ENCODE data around the gene ERAL1.
"Not testable (repeated sequence)": the region's sequence is repeated elsewhere in the genome, so short reads cannot be mapped to it uniquely, and the experiment has no call there.

The ERAL1 gene

GRCh38 chr17:28854457-28855335 is at the start of gene ERAL1:
ERAL1 (plus strand) TSS chr17:28855016; CDS start chr17:28855035, 19 bp downstream.
- H3K9me3 Mint-ChIP-seq, result no peaks in the 10 kb centered on the region
- H3K27ac Mint-ChIP-seq, result peak within 1 kb of the TSS; percentile 97
- H3K36me3 Mint-ChIP-seq, result peaks cover 8% of the 10 kb centered on the region
- peaks cover 25% of the 10 kb centered on the region for H3K4me1 Mint-ChIP-seq
- no peaks in the 10 kb centered on the region for H3K27me3 Mint-ChIP-seq
- H3K4me3 Mint-ChIP-seq, result peak within 1 kb of the TSS; percentile 95

- peaks cover 50% of the 10 kb centered on the region for H3K4me1 Mint-ChIP-seq
- peaks cover 5% of the 10 kb centered on the region for H3K36me3 Mint-ChIP-seq
- H3K4me3 Mint-ChIP-seq, result peak overlapping the region; percentile 16
- no peaks in the 10 kb centered on the region for H3K9me3 Mint-ChIP-seq
- H3K27ac Mint-ChIP-seq, result peak overlapping the region; percentile 90
- no peaks in the 10 kb centered on the region for H3K27me3 Mint-ChIP-seq
Observed at GRCh38 chr17:28807925-28808634, 46.7 kb upstream of the ERAL1 start.

GRCh38 chr17:28810437-28810836 is 44.4 kb upstream of the ERAL1 start:
- H3K4me1 Mint-ChIP-seq, result peaks cover 49% of the 10 kb centered on the region
- H3K27me3 Mint-ChIP-seq, result no peaks in the 10 kb centered on the region
- peaks cover 3% of the 10 kb centered on the region for H3K36me3 Mint-ChIP-seq
- H3K9me3 Mint-ChIP-seq, result no peaks in the 10 kb centered on the region
- peak overlapping the region; percentile 91 for H3K4me3 Mint-ChIP-seq
- H3K27ac Mint-ChIP-seq, result peak overlapping the region; percentile 88

- Mint-ChIP-seq H3K9me3 (no peaks in the 10 kb centered on the region), H3K4me1 (peaks cover 48% of the 10 kb centered on the region), H3K27ac (peak overlapping the region; percentile 87), H3K36me3 (no peaks in the 10 kb centered on the region), H3K27me3 (no peaks in the 10 kb centered on the region), H3K4me3 (peak overlapping the region; percentile 91)
Observed at GRCh38 chr17:28811651-28812090, 43.1 kb upstream of the ERAL1 start.

GRCh38 chr17:28812091-28812747 is 42.6 kb upstream of the ERAL1 start:
- Mint-ChIP-seq H3K9me3 (no peaks in the 10 kb centered on the region), H3K4me3 (peak overlapping the region; percentile 91), H3K27me3 (no peaks in the 10 kb centered on the region), H3K36me3 (no peaks in the 10 kb centered on the region), H3K27ac (peak overlapping the region; percentile 93), H3K4me1 (peaks cover 50% of the 10 kb centered on the region)

- Mint-ChIP-seq H3K4me1 (peaks cover 46% of the 10 kb centered on the region), H3K27ac (peak overlapping the region; percentile 93), H3K4me3 (peak overlapping the region; percentile 91), H3K27me3 (no peaks in the 10 kb centered on the region), H3K36me3 (no peaks in the 10 kb centered on the region), H3K9me3 (no peaks in the 10 kb centered on the region)
Observed at GRCh38 chr17:28812748-28813377, 42.0 kb upstream of the ERAL1 start.

GRCh38 chr17:28816540-28816939 is 38.3 kb upstream of the ERAL1 start:
- Mint-ChIP-seq H3K4me1 (peaks cover 33% of the 10 kb centered on the region), H3K27ac (no peak overlapping the region), H3K4me3 (no peak overlapping the region), H3K9me3 (no peaks in the 10 kb centered on the region), H3K36me3 (no peaks in the 10 kb centered on the region), H3K27me3 (no peaks in the 10 kb centered on the region)

GRCh38 chr17:28818819-28819221 is 36.0 kb upstream of the ERAL1 start:
- Mint-ChIP-seq H3K36me3 (no peaks in the 10 kb centered on the region), H3K4me3 (no peak overlapping the region), H3K27ac (peak overlapping the region; percentile 68)

GRCh38 chr17:28819582-28819981 is 35.2 kb upstream of the ERAL1 start:
- no peak overlapping the region for H3K27ac Mint-ChIP-seq
- H3K4me3 Mint-ChIP-seq, result no peak overlapping the region
- no peaks in the 10 kb centered on the region for H3K36me3 Mint-ChIP-seq
- no peaks in the 10 kb centered on the region for H3K27me3 Mint-ChIP-seq
- no peaks in the 10 kb centered on the region for H3K9me3 Mint-ChIP-seq
- H3K4me1 Mint-ChIP-seq, result peaks cover 33% of the 10 kb centered on the region

More at GRCh38 chr17:28818819-28819221, 36.0 kb upstream of the ERAL1 start:
- no peaks in the 10 kb centered on the region for H3K27me3 Mint-ChIP-seq
- H3K9me3 Mint-ChIP-seq, result no peaks in the 10 kb centered on the region
- H3K4me1 Mint-ChIP-seq, result peaks cover 30% of the 10 kb centered on the region

GRCh38 chr17:28827672-28828071 is 27.1 kb upstream of the ERAL1 start:
- Mint-ChIP-seq H3K4me3 (no peak overlapping the region), H3K36me3 (peaks cover 10% of the 10 kb centered on the region), H3K27me3 (no peaks in the 10 kb centered on the region), H3K4me1 (peaks cover 24% of the 10 kb centered on the region), H3K9me3 (no peaks in the 10 kb centered on the region), H3K27ac (no peak overlapping the region)

GRCh38 chr17:28828294-28829040 is 26.3 kb upstream of the ERAL1 start:
- Mint-ChIP-seq H3K27ac (no peak overlapping the region), H3K4me1 (peaks cover 22% of the 10 kb centered on the region), H3K36me3 (peaks cover 10% of the 10 kb centered on the region), H3K9me3 (no peaks in the 10 kb centered on the region), H3K4me3 (no peak overlapping the region), H3K27me3 (no peaks in the 10 kb centered on the region)

- Mint-ChIP-seq H3K4me3 (no peak overlapping the region), H3K27me3 (no peaks in the 10 kb centered on the region), H3K27ac (no peak overlapping the region), H3K4me1 (peaks cover 24% of the 10 kb centered on the region), H3K9me3 (no peaks in the 10 kb centered on the region), H3K36me3 (peaks cover 10% of the 10 kb centered on the region)
Observed at GRCh38 chr17:28834420-28834819, 20.4 kb upstream of the ERAL1 start.

- H3K36me3 Mint-ChIP-seq, H3K4me3 Mint-ChIP-seq, H3K27me3 Mint-ChIP-seq, H3K27ac Mint-ChIP-seq, H3K9me3 Mint-ChIP-seq: not testable (repeated sequence)
- peaks cover 35% of the 10 kb centered on the region for H3K4me1 Mint-ChIP-seq
Observed at GRCh38 chr17:28836541-28836940, 18.3 kb upstream of the ERAL1 start.

GRCh38 chr17:28839221-28839620 is 15.6 kb upstream of the ERAL1 start:
- H3K4me1 Mint-ChIP-seq, result peaks cover 32% of the 10 kb centered on the region
- no peaks in the 10 kb centered on the region for H3K9me3 Mint-ChIP-seq
- H3K4me3 Mint-ChIP-seq, result no peak overlapping the region
- no peaks in the 10 kb centered on the region for H3K27me3 Mint-ChIP-seq
- H3K36me3 Mint-ChIP-seq, result peaks cover 1% of the 10 kb centered on the region
- H3K27ac Mint-ChIP-seq, result no peak overlapping the region

- H3K4me1 Mint-ChIP-seq, result peaks cover 23% of the 10 kb centered on the region
- H3K27me3 Mint-ChIP-seq, result no peaks in the 10 kb centered on the region
- no peaks in the 10 kb centered on the region for H3K36me3 Mint-ChIP-seq
- no peaks in the 10 kb centered on the region for H3K9me3 Mint-ChIP-seq
- H3K4me3 Mint-ChIP-seq, result peak overlapping the region; percentile 99
- H3K27ac Mint-ChIP-seq, result peak overlapping the region; percentile 95
Observed at GRCh38 chr17:28841901-28842281, 12.9 kb upstream of the ERAL1 start.
